HG02610 (cell line): ENCODE data around the gene PTBP3.
A peak's percentile ranks its signal among the peaks of the same experiment; 100 is the strongest.

Experiments used
- ATAC-seq: cut with Tn5 transposase; IDR thresholded peaks from one replicate; pipeline ENCODE4 v1.9.1; 2021; ENCODE audit warnings: mild to moderate bottlenecking, moderate library complexity; ENCODE audit not compliant: unreplicated experiment

PTBP3 gene

DNA sequence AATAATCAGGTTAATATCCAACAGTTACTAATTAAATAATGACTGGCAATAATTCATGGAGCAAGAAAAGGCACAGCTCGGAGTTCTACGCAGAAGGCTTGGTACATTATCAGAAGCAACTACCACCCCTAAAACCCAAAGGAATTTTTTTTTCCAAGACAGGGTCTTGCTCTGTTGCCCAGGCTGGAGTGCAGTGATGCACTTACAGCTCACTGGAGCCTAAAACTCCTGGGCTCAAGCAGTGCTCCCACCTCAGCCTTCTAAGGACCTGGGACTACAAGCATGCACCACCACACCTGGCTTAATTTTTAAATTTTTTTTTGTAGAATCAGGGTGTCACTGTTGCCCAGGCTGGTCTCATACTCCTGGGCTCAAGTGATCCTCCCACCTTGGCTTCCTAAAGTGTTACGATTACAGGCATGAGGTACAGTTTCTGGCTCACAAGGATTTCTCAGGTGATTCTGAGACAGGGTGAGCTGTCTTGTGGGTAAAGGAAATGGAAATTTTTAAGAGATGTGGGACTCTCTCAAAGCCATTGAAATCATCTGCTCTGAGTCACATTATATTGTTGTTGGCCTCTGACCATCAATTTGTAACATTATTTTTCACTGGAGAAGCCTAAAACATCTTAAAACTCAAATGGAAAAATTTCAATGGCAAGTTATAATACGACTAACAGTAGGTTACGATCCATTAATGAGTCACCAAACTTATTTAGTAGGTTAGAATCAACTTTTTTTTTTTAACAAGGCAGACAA lies 26.8 kb upstream of the PTBP3 start:
- ATAC-seq: no peak

DNA sequence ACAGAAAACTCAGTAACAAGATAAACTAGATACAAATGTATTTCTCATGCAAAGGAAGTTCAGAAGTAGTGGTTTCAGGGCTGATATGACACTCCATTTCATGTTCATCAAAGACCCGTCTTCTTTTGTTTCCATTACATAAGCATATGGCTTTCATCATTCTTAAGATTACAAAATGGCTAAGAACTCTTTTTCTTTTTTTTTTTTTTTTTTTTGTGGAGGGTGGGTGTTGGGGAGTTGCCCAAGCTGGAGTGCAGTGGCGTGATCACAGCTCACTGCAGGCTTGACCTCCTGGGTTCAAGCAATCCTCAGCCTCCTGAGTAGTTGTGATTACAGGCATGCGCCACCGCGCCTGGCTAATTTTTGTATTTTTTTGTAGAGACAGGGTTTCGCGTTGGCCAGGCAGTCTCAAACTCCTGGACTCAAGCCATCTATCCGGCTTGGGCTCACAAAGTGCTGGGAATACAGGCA lies 22.0 kb upstream of the PTBP3 start:
- ATAC-seq: no peak

GRCh38 chr9:112354081-112354743 lies 20.8 kb upstream of the PTBP3 start:
- no peak for ATAC-seq

GRCh38 chr9:112352209-112352608 lies 18.8 kb upstream of the PTBP3 start:
- no peak for ATAC-seq

DNA sequence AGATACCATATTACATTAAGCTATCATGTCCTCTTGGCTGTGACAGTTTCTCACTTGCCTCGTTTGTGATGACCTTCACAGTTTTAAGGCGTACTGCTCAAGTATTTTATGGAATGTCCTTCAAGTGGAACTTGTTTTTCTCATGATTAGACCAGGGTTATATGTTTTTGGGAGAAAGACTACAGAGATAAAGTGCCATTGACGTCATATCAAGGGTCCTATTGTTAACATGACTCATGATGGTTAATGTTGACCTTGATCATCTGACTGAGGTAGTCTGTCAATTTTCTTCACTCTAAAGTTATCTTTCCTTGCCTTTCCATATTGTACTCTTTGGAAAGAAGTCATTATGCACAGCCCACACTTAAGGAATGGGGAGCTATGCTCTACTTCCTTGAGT lies 17.8 kb upstream of the PTBP3 start:
- ATAC-seq: no peak

DNA sequence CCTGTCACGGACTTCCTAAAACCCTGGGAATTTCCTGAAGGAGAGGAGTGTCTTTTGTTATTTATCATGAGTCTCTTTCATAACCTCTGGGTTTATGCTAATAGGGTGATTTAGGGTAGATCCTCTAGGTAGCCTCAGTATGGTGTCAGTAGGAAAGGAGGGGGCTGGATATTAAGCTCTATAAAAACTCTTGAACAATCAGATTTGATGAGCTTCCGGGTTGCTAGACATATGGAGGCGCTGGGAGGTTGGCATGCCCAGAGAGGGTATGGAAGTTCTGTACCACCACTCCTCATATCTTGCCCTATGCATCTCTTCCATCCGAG lies 15.6 kb upstream of the PTBP3 start:
- peak; percentile 14 for ATAC-seq

DNA sequence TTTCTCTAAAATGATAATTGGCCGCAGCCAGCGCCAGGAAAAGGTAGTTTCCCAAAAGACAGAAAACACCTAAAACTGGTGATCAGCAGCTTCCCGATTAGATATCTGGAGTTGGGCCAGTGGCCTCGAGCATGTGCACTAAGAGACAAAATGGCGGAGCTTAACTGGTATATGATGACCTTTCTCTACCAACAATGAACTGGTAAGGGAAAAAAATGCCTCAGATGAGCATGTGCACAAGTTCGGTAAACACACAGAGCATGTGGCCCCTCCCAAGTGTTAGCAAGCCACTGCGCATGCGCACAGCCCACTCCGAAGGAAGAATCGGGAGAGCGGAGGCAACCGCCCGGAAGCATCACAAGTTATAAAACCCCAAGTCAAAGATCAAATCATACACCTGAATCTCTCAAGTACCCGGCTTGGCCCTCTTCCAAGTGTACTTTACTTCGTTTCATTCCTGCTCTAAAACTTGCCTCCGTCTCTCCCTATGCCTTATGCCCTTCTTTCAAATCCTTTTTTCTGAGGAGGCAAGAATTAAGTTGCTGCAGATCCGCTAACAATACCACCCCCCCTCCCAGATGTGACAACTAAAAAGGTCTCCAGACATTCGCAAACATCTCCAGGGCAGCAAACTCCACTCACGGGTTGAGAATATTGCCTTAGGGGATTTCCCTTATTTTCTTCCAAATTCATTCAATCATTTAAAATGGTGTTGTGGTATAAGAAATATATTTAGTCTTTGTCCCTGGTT lies 15.0 kb upstream of the PTBP3 start:
- ATAC-seq: peak; percentile 57

- no peak for ATAC-seq
Measured at GRCh38 chr9:112341730-112342129, 8.3 kb upstream of the PTBP3 start.

DNA sequence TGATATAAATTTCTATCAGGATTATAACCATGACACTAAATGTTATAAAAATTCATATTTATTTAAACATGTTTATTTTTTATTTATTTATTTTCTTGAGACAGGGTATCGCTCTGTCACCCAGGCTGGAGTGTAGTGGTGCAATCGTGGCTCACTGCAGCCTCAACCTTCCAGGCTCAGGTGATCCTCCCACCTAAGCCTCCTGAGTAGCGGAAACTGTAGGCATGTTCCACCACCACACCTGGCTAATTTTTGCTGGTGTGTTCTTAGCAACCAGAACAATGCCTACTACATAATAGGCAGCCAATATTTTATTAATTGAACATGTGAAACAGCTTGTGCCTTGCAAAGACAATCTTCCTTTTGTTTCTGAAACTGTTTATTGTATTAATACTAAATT lies 6.5 kb upstream of the PTBP3 start:
- ATAC-seq: no peak

DNA sequence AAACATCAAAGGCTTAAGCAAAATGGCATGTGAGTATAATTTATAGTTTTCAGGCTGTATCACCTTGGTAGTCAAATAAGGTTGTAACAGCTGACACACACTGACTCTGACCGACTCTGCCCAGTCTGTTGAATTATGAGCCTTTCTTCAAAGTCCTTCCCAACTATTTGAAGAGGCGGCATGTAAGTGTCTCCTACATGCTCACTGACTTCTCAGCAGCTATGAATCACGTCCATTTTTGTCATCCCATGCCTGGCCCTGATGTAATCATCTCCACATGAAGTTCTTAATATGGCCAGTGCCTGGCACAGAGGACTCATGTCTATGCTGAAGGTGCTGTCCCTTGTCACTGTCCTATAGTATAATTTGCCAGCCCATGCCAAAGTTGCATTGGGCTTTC lies 5.1 kb upstream of the PTBP3 start:
- no peak for ATAC-seq

DNA sequence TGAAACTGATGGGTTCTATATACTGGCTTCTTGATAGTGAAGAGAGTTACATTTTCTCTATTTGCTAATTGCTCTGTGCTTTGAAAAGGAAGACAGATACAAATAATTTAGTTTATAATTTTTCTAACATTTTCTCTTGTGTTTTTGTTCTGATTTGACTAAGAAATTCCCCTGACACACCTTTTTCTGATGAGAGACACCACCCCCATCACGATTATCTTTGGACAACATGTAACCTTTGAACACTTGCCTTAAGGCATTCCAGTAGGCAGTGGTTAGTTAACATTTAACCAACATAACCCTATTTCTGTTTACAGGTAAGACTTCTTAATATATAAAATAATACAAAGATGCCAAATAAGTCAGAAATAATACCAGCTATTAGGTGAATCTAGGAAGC lies 4.1 kb upstream of the PTBP3 start:
- ATAC-seq: no peak

DNA sequence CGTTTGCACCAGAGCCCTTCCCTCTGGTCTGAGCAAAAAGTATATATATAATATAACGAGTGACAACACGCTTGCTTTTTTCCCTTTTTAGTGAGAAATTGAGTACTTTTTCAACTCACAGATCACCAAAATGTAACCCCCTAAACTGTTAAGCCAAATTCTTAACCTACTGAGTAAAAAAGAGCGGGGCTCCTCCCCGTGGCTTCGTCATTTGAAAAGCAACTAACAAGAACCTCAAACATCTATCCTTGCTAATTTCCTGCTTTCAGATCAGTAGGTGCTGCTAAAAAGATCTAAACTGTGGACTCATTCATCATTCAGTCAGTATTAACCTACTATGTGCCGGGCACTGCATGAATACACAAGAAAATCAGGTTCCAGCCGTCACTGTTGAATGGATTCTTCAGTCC lies 1.0 kb upstream of the PTBP3 start:
- no peak for ATAC-seq

DNA sequence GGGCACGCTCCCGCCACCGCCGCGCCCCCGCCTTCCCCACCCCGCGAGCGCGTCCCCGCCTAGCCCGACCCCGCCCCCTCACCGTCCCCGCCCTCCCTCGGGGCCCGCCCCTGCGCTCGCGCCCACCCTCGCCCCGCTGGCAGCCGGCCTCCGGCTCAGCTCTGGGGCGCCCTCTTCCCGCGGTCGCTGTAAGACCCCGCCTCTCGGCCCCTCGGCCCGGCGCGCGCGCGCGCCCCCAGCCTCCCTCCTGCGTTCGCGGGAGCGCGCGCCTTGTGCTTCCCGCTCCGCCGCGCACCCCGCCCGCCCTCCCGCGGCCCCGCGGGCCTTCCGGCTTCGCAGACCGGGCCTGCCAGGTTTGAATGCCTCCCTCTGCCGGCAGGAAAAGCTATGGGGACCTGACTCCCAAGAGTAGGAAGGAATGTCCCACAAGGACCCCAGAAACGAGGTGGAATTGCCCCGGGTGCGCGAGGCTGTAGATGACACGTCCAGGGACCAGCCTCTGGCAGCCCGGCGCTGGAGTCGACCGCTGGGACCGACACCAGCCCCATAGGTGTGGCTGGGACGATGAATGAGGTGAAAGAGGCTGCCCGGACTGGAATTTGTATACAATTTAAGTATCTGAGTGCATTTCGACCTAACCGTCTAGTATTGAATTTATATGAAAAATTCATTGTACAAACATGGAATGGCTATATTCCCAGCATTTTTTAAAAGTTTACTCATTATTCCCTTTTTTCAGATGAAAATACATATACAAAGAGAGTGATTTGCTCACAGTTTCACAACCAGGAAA lies 416 bp upstream of the PTBP3 start:
- ATAC-seq: peak; percentile 78

GRCh38 chr9:112332674-112332976 lies 794 bp downstream of the PTBP3 start:
- no peak for ATAC-seq

DNA sequence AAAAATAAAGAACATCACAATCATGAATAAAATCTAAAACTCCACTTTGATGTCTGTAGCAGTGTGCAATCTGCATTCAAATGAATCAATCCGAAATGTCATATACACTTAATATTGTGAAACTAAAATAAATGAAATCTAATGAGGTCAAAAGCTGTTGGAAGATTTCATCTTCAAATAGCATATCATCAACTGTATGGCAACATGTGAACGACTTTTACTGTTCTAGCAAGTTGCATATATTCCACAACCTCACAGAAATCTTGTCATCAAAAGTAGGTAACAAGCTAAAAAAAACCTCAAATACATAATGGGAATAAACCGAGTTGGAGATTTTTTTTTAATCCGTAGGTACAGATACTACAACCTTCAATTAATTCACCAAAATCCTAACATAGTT lies 1.2 kb downstream of the PTBP3 start:
- ATAC-seq: no peak

- no peak for ATAC-seq
Measured at GRCh38 chr9:112331674-112331952, 1.8 kb downstream of the PTBP3 start.

DNA sequence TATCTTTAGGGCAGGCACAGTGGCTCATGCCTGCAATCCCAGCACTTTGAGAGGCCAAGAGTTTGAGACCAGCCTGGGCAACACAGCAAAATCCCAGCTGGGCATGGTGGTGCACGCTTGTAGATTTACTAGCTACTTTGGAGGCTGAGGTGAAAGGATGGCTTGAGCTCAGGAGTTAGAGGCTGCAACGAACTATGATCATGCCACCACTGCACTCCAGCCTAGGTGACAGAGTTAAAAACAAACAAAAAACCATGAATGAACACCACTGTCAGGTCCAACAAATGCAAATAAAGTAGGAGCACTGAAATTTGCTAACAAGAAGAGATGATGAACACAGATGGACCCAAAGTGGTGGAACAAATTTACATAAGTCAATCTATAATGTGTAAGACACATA lies 4.9 kb downstream of the PTBP3 start:
- no peak for ATAC-seq

- no peak for ATAC-seq
Measured at GRCh38 chr9:112327718-112328450, 5.5 kb downstream of the PTBP3 start.

DNA sequence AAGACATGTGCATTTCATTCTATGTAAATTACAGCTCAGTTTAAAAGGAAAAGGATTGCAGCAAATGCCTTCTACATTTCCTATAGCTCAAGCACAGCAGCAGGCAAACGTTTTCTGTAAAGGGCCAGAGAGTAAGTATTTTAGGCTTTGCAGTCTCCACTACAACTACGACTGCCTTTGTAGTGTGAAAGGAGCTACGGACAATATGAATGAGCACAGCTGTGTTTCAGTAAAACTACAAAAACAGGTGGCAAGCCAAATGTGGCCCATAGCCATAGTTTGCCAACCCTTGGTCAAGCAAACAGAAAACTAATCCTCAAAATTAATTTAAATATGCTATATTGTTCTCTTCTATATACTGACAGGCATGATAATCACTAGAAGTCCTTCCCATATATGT lies 7.2 kb downstream of the PTBP3 start:
- no peak for ATAC-seq

DNA sequence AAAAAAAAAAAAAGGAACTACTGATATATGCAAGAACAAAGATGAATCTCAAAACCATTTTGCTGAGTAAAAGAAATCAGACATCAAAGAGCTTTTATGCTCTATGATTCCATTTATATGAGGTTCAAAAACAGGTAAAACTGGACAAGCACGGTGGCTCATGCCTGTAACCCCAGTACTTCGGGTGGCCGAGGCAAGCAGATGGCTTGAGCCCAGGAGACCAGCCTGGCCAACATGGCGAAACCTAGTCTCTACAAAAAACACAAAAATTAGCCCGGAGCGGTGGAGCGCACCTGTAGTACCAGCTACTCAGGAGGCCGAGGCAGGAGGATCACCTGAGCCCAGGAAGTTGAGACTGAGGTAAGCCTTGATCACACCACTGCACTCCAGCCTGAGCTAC lies 7.8 kb downstream of the PTBP3 start:
- no peak for ATAC-seq

DNA sequence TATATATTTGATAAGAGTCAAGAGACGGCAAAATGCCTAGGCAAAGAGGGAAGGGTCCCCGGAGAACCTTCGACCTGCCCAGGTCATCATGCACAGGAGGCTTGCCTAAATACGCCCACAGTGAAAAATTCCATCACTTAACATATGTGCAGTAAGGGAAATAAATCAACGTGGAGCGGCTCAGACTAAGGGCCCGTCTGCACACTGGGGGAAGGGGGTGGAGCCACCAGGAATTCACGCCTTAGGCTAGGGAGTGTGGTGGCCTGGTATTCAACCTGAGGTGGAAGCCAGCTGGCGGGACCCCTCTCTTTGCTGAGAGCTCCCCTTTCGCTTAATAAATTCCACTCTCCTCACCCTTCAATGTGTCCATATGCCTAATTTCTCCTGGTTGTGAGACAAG lies 8.3 kb downstream of the PTBP3 start:
- no peak for ATAC-seq
